H54 (cell line): ENCODE measurements around the gene RAB44.
A peak's percentile ranks its signal among the peaks of the same experiment; 100 is the strongest.
"Not testable (repeated sequence)": the region's sequence is repeated elsewhere in the genome, so short reads cannot be mapped to it uniquely, and the experiment has no call there.

Experiments
- DNase-seq: peaks from one replicate; pipeline ENCODE4 v3.0.0; 2011; ENCODE audit warnings: low spot score, mixed read lengths; ENCODE audit not compliant: insufficient read length
- FAIRE-seq: peaks from 3 replicates; lab custom pipeline; 2011; peaks lifted over from hg19 to GRCh38; lab: Jason Lieb, UNC
- POLR2A ChIP-seq: IDR thresholded peaks from 2 replicates; pipeline ENCODE4 v1.6.1; 2011; ENCODE audit warnings: low read depth, mild to moderate bottlenecking, low read length

Gene RAB44

DNA sequence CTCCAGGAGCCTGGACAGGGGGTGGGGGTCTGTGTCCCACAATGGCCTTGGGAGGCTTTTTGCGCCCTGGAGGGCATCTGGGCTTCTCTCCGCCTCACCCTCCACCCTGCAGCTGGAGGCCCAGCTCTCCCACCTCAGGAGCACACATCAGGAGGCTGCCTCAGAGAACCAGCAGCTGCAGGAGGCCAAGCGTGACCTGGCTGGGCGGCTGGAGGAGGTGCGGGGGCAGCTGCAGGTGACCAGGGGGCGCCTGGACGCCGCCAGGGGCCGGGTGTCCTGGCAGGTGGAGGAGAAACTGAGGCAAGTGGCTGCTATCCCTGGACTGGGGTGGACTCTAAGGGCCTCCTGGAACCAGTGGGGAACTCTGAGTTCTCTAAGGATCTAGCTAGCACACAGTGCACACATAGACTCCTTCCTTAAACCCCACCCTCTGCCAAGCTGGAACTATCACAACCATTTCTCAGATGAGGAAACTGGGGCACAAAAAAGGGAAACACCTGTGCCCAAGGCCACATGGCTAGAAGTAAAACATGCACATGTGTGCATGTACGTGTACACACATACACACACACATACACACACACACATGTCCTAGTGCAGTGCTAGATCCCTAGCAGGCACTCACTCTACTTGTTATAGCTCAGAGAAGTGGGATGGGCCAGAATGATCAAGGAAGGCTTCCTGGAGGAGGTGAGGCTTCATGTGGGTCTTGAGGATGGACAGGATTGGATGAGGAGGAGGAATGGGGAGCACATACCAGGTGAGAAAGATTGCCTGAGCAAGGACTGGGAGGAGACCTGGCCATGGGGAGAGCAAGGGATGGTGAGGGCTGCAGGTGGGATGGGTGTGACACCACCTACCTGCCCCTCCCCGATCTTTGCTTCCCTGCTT lies 22.9 kb downstream of the RAB44 start:
- DNase-seq (no peak), FAIRE-seq (no peak)
- TF ChIP-seq POLR2A = no peak

DNA sequence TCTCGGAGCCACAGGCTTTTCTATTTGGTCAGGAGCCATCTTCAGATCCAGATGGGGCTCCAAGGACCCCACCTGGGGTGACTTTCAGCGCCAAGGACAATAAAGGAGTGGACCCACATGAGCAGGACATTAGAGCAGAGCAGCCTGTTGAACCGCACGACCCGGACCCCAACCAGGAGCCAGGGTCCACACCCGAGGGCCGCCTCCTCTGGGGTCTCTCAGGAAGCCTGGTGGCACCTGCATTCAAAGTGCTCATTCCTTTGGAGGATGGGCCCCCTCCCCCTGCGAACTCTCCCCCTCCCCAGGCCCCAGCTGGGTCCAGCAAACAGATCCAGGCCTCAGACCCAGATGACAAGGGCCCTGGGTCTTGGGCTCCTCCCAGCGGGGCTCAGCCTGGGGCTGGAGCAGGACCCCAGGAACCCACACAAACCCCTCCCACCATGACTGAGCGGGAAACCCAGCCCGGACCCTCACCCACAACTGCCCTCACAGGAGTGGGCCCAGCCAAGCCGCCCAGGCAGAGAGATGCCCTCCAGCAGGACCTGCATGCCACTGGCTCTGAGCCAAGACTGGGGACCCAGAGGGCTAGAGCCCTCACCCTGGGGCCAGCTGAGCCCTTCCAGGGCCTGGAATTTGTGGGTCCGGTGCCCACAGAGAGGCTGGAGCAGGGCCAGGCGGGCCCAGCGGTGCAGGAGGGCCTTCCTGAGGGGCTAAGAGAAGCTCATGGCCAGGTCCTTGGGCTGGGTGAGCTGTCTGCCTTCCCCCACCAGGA lies 23.9 kb downstream of the RAB44 start:
- DNase-seq (no peak), FAIRE-seq (no peak)
- TF ChIP-seq POLR2A = no peak

DNA sequence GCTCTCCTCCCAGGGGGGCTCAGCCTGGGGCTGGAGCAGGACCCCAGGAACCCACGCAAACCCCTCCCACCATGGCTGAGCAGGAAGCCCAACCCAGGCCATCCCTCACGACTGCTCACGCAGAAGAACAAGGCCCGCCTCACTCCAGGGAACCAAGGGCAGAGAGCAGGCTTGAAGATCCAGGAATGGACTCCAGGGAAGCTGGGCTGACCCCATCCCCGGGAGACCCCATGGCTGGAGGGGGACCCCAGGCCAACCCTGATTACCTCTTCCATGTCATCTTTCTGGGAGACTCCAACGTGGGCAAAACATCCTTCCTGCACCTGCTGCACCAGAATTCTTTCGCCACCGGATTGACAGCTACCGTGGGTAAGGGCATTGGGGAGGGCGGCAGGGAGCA lies 24.7 kb downstream of the RAB44 start:
- TF ChIP-seq POLR2A = no peak
- DNase-seq = no peak
- no peak for FAIRE-seq

DNA sequence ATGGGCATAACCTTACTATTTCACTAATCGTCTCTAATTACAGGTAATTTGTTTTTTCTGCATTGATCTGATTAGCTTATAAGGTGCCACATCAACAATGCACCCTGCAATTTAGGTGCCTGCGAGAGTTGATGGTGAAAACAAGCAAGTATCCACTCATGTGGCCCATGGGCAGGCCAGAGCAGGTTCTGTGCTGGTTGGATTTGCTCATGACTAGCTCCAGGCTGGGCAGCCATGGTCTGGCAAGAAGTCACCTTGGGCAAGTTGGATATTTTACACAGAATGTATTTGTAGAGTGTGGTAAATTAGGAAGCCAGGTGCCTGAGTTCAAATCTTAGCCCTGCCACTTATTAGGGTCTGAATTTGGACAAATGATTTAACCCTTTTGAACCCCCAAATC lies 25.3 kb downstream of the RAB44 start:
- no peak for DNase-seq
- FAIRE-seq = no peak
- no peak for TF ChIP-seq POLR2A

DNA sequence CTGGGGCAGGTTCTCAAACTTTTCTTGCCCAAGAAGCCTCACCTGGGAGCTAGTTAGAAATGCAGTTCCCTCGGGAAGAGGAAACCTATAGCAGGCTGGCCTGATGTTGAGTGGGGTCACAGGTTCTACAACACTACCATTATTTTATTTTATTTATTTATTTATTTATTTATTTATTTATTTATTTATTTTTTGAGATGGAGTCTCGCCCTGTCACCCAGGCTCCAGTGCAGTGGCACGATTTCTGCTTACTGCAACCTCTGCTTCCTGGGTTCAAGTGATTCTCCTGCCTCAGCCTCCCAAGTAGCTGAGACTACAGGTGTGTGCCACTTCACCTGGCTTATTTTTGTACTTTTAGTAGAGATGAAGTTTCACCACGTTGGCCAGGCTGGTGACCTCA lies 26.4 kb downstream of the RAB44 start:
- not testable (repeated sequence) for DNase-seq, FAIRE-seq

DNA sequence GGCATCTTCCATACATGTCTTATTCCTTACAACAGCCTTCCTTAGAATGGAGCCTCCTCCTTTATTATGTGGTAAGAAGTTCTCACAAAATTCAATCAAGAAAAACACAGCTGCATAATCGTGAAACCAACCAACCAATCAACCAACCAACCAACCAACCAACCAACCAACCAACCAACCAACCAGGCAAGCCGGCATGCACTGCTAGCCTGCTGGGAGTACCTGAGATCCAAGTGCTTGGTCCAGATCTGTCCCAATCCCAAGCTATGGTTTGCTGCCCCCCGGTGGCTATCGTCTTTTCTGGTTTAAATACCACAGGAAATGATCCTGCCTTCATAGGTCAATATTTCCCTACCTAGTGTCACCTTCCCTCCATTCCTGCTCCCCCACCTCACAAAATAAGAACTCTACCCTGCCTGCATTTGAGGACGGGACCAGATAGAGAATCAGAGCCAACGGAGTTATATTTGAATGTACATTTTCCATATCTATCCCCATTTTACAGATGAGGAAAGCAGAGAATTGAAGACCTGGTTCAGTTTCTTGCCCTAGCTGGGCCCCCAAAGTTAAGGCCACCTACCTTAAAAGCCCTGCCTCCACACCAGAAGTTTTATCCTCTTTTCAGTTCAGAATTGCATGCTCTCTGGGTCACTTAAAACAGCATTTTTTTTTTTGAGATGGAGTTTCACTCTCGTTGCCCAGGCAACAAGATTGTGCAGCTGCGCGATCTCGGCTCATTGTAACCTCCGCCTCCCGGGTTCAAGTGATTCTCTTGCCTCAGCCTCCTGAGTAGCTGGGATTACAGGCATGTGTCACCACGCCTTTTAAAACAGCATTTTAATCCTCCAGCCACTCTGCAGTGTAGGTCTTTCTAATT lies 27.1 kb downstream of the RAB44 start:
- DNase-seq = peak; percentile 65
- FAIRE-seq = peak; percentile 41

DNA sequence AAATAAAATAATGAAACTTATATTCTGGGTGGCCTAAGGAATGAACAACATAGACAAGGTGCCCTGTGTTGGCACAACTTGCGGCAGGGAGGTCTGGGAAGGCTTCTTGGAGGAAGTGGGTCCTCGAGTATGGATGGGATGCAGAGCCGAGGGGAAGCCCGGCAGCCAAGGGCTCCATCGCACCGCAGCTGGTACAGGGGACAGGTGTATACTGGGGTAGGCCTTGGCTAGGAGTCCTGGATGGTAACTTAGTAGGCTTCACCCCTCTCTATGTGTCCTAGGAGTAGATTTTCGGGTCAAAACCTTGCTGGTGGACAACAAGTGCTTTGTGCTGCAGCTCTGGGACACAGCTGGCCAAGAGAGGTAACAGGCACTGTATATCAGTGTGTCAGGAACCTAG lies 28.0 kb downstream of the RAB44 start:
- no peak for TF ChIP-seq POLR2A
- FAIRE-seq = no peak
- no peak for DNase-seq

More for the DNA sequence above, 27.1 kb downstream of the RAB44 start:
- no peak for TF ChIP-seq POLR2A

DNA sequence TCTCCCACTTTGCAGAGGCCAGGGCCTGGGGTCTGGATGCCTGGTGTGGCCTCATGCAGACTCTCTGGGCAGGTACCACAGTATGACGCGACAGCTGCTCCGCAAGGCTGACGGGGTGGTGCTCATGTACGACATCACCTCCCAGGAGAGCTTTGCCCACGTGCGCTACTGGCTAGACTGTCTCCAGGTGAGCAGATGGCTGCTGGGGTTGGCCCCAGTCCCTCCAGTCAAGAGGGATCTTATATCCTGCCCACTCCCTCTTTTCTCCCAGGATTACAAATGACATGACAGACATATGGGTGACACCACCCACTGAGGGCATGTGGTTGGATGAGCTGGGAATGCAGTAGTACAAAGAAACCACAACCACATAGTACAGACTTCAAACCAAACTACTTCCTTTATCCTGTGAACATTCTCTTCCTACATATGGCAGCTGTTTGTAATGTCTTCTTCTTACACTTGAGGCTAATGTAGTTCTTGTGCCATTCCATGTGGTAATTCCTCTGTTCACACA lies 29.9 kb downstream of the RAB44 start:
- FAIRE-seq (no peak), DNase-seq (no peak)
- TF ChIP-seq POLR2A = no peak

DNA sequence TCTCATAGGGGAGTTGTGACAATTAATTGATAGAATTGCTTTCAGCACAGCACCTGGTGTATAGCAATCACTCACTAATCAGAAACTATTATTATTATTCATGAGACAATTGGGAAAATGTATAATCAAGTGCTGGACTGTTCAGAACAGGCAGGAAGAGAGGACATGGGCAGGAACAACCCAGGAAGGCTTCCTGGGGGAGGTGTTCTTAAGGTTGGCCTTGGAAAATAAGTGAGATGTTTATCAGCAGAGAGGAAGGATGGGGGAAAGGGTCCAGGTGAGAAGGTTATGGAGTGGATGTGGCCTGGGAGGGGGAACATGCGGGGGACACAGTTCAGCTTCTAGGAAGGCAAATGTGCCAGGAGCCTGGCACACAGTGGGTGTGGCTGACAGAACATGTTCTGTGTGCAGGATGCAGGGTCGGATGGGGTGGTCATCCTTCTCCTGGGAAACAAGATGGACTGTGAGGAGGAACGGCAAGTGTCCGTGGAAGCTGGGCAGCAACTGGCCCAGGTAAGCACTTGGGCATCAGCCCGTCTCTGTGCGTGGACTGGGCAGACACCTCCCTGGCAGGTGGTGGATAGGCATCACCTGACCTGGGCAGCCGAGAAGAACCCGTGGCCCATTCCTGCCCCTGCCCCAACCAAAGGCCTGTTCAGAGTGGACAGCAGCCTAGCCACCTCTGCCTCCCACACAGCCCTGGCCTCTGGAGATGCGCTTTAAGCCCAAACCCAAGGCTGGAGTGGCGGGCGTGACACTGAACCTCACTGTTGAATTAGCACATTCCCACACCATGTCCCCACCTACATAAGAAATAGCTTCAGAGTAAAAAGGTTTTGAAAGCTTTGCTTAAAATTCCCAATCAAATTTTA lies 30.9 kb downstream of the RAB44 start:
- no peak for TF ChIP-seq POLR2A
- DNase-seq (no peak), FAIRE-seq (no peak)

DNA sequence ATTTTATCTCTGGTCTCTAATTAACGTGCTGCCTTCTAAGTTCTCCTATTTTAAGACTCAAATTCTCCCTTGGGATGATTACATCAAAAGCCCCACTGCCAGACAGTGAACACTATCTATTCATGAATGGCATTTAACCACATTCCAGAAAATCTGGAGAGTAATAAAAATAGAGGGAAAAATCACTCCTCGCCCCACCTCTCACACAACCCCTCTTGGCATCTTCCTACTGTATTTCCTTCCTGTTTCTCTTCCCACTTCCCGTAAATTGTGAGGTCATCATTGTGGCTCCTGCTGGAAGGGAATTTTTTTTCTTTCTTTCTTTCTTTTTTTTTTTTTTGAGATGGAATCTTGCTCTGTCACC lies 31.5 kb downstream of the RAB44 start:
- FAIRE-seq (no peak), DNase-seq (no peak)
- no peak for TF ChIP-seq POLR2A

DNA sequence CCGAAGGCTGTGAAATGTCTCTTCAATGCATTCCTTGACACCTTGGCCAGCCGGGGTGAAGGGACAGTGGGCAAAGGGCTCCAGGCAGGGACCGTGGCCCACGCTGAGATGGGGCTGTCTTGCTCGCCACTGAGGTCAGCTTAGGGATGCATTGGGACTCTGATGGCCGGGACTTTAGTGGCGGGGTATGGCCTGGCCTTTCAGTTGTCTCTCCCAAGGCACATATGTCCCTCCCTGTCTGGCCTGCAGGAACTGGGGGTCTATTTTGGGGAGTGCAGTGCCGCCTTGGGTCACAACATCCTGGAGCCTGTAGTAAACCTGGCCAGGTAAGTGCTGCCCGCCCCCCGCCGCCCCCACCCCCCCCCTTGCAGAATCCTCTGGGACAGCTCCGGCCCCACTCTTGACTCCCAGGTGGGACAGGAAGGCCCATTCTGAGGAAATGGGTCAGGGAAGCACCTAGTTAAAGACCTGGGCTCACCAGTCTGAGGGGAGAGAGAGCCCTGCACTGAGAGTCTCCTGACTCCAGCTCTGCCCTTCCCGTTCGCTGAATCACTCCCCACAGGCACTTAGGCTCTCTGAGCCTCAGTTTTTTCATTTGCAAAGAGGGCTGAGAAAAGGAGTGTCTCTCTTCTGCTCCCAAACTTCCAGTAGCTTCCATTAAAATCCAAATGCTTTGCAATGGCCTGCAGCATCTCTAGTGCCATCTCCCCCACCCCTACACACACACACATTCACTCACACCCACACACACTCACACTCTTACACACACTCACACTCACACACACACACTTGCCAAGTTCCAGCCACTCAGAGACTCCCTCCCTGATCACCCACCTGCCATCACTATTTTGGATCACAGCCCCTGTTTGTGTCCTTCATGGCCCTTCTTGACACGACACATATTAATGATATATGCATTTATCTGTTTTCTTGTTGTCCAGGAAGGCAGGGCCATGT lies 33.1 kb downstream of the RAB44 start:
- no peak for TF ChIP-seq POLR2A
- DNase-seq = no peak
- FAIRE-seq = no peak
